Fibroblast of lung (primary cell): ENCODE data around the gene HBP1.

Experiments used
- EZH2 ChIP-seq: IDR thresholded peaks from 2 replicates; pipeline ENCODE4 v1.5.1; 2012; ENCODE audit warnings: low read length, control low read depth, mild to moderate bottlenecking; ENCODE audit errors: missing control alignments
- TF ChIP-seq, protein P1 (sequence below), 2 donors: IDR thresholded peaks in 1 of 2; conservative IDR thresholded peaks in 1 of 2; 1 replicate in 1 of 2; 2 replicates in 1 of 2; pipeline ENCODE4 v1.5.1; 2011 to 2012; ENCODE audit warnings: low read length in 2 of 2, control low read depth in 1 of 2, inconsistent platforms in 1 of 2, low read depth in 1 of 2, mild to moderate bottlenecking in 1 of 2

DNA sequence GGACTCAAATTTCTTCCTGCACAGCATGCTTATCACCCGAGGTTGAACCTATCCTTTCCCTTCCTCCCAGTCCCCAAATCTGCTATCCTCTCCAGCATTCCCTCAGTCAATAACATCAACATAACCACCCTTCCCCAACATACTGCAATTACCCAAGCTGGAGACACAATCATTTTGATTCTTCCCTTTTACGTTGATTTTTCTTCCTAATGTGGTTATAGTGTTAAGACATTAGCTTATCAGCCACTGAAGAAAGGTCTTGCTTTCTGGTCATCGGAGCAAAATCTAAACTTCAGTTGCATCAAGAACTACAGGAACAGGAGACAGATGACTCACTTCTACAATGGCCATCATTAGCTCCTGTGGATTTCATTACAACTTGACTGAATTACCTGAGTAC, 3.5 kb upstream of the HBP1 start:
- TF ChIP-seq, protein P1, sequence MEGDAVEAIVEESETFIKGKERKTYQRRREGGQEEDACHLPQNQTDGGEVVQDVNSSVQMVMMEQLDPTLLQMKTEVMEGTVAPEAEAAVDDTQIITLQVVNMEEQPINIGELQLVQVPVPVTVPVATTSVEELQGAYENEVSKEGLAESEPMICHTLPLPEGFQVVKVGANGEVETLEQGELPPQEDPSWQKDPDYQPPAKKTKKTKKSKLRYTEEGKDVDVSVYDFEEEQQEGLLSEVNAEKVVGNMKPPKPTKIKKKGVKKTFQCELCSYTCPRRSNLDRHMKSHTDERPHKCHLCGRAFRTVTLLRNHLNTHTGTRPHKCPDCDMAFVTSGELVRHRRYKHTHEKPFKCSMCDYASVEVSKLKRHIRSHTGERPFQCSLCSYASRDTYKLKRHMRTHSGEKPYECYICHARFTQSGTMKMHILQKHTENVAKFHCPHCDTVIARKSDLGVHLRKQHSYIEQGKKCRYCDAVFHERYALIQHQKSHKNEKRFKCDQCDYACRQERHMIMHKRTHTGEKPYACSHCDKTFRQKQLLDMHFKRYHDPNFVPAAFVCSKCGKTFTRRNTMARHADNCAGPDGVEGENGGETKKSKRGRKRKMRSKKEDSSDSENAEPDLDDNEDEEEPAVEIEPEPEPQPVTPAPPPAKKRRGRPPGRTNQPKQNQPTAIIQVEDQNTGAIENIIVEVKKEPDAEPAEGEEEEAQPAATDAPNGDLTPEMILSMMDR (conservative IDR thresholded peaks at IDR 0.05 in 1 of 2, IDR thresholded peaks at IDR 0.05 in 1 of 2; ENCODE audit: low read depth in 1 of 2, low read length in 2 of 2): no peak
- TF ChIP-seq EZH2: no peak
